Naive thymus-derived CD8-positive, alpha-beta T cell (primary cell): ENCODE data around the gene PRRC2A. TPM values are rescaled to one million over a fixed set of nuclear protein-coding genes. Genes with fewer than 3 reads are reported as not detected.
"Not testable (repeated sequence)": the region's sequence is repeated elsewhere in the genome, so short reads cannot be mapped to it uniquely, and the experiment has no call there.

Experiments used
- ATAC-seq, 2 donors: fragments of 150-1000 bp; cut with Tn5 transposase in 1 of 2; sonication (Bioruptor Pico), chemical (Tn5 transposase) in 1 of 2; 1 replicate in 1 of 2; 2 replicates in 1 of 2; pipeline ENCODE4 v1.10.0; 2021; ENCODE audit warnings: mild to moderate bottlenecking in 2 of 2, moderate library complexity in 2 of 2
- POLR2A ChIA-PET: fragments of 350-600 bp; sonication (Branson Sonifier 250); formaldehyde crosslinking; loops from one replicate; lab custom pipeline; 2021; ENCODE audit warnings: antibody characterized with exemption; lab: Charles Lee
- DNase-seq, 10 donors: peaks; one replicate each; pipeline versions ENCODE4 v3.0.0 to v3.0.0-alpha.2; 2020 to 2022
- H3K27ac Mint-ChIP-seq, 10 donors: one replicate each; pipeline ENCODE4 v1.8.0; 2020 to 2022; ENCODE audit warnings: mild to moderate bottlenecking in 10 of 10, mixed read lengths in 10 of 10, moderate library complexity in 4 of 10, inconsistent platforms in 1 of 10
- H3K27me3 Mint-ChIP-seq, 5 donors: one replicate each; pipeline ENCODE4 v1.8.0; 2021 to 2022; ENCODE audit warnings: mixed read lengths in 5 of 5
- H3K36me3 Mint-ChIP-seq, 3 donors: one replicate each; pipeline ENCODE4 v1.8.0; 2020 to 2022; ENCODE audit warnings: mixed read lengths in 3 of 3, mild to moderate bottlenecking in 2 of 3, inconsistent platforms in 1 of 3
- H3K4me1 Mint-ChIP-seq, 4 donors: one replicate each; pipeline ENCODE4 v1.8.0; 2021 to 2022; ENCODE audit warnings: mixed read lengths in 4 of 4
- H3K4me3 Mint-ChIP-seq, 10 donors: one replicate each; pipeline ENCODE4 v1.8.0; 2020 to 2022; ENCODE audit warnings: mild to moderate bottlenecking in 10 of 10, mixed read lengths in 10 of 10, moderate library complexity in 6 of 10, inconsistent platforms in 1 of 10
- H3K9me3 Mint-ChIP-seq, 9 donors: one replicate each; pipeline ENCODE4 v1.8.0; 2020 to 2022; ENCODE audit warnings: mixed read lengths in 9 of 9, mild to moderate bottlenecking in 3 of 9, inconsistent platforms in 1 of 9, moderate library complexity in 1 of 9
- polyA plus RNA-seq, 3 donors: library from polyadenylated mRNA; unstranded; fragments of 300-500 nt; fragmentation: Illumina TruSeq; gene quantifications; one replicate each; pipeline ENCODE4 v1.2.3, GENCODE V29; 2021
- total RNA-seq, 8 experiments: library from RNA in 2 of 8; stranded (reverse) in 2 of 8; gene quantifications; one replicate each; pipeline ENCODE4 v1.2.3 and lab custom pipeline; 2021 to 2026

PRRC2A gene
- total and polyA plus RNA-seq, 5 experiments from 2014 or later = 4.5 to 230 (median 7.1) TPM

- peaks cover 0 to 6% (median 0%) of the 10 kb centered on the region in 3 donors for H3K36me3 Mint-ChIP-seq
Measured at GRCh38 chr6:31586599-31587281, 33.8 kb upstream of the PRRC2A start.

GRCh38 chr6:31587791-31588777, 32.4 kb upstream of the PRRC2A start:
- Mint-ChIP-seq H3K27me3 (no peaks in the 10 kb centered on the region), H3K9me3 (no peaks in the 10 kb centered on the region), H3K4me3 (peak overlapping the region; percentile 60 to 84 (median 76)), H3K4me1 (peaks cover 32 to 92% (median 81%) of the 10 kb centered on the region in 4 donors), H3K36me3 (peaks cover 0 to 4% (median 0%) of the 10 kb centered on the region in 3 donors), H3K27ac (peak overlapping the region; percentile 92 to 99 (median 94))
- ATAC-seq (no peak), DNase-seq (no peak)
- POLR2A ChIA-PET = interaction anchor here (1.0 to 38.0 kb wide), 5 partner anchors 3 to 93 kb away, joined by 3 to 1584 read pairs (median 7); partner anchors contain the start of genes LST1, LTA, LTB and NCR3

More at GRCh38 chr6:31586599-31587281, 33.8 kb upstream of the PRRC2A start:
- POLR2A ChIA-PET = interaction anchor here (0.5 to 38.0 kb wide), 6 partner anchors 1 to 65 kb away, joined by 4 to 1584 read pairs (median 11); partner anchors contain the start of genes BAG6, DDX39B, LST1 and LTA
- peak overlapping the region; percentile 92 to 100 (median 98) for H3K27ac Mint-ChIP-seq
- peaks cover 35 to 91% (median 77%) of the 10 kb centered on the region in 4 donors for H3K4me1 Mint-ChIP-seq
- H3K27me3 Mint-ChIP-seq = no peaks in the 10 kb centered on the region
- peak overlapping the region; percentile 51 to 89 (median 83) for H3K4me3 Mint-ChIP-seq
- no peaks in the 10 kb centered on the region for H3K9me3 Mint-ChIP-seq
- DNase-seq (peak in 4 of 10 donors; percentile 23 to 63 (median 33)), ATAC-seq (peak; percentile 47 to 49)

- DNase-seq = no peak
- Mint-ChIP-seq H3K27ac (peak overlapping the region; percentile 77 to 98 (median 88)), H3K4me1 (peaks cover 31 to 92% (median 84%) of the 10 kb centered on the region in 4 donors), H3K9me3 (no peaks in the 10 kb centered on the region), H3K27me3 (no peaks in the 10 kb centered on the region), H3K4me3 (peak overlapping the region in 3 of 10 donors; percentile 20 to 62 (median 37)), H3K36me3 (peaks cover 0 to 4% (median 0%) of the 10 kb centered on the region in 3 donors)
- no peak for ATAC-seq
- POLR2A ChIA-PET = interaction anchor here (0.6 to 38.0 kb wide), 3 partner anchors 4 to 670 kb away, joined by 3 to 1584 read pairs (median 1584); partner anchors contain the start of genes LST1, LTA, LTB and NCR3
Measured at GRCh38 chr6:31588871-31589650, 31.5 kb upstream of the PRRC2A start.

GRCh38 chr6:31590691-31591090, 29.8 kb upstream of the PRRC2A start:
- H3K27me3 Mint-ChIP-seq, DNase-seq, ATAC-seq, H3K9me3 Mint-ChIP-seq, H3K36me3 Mint-ChIP-seq: not testable (repeated sequence)
- peaks cover 27 to 84% (median 80%) of the 10 kb centered on the region in 4 donors for H3K4me1 Mint-ChIP-seq
- POLR2A ChIA-PET = interaction anchor here (38.0 kb wide), 1 partner anchor 19 kb away, joined by 1584 read pairs; the partner anchor contains the start of genes LST1, LTA, LTB and TNF
- H3K27ac Mint-ChIP-seq = peak overlapping the region; percentile 46 to 98 (median 63)
- peak overlapping the region in 1 of 10 donors; percentile 2 for H3K4me3 Mint-ChIP-seq

- POLR2A ChIA-PET = interaction anchor here (0.7 to 38.0 kb wide), 10 partner anchors 20 to 1628 kb away, joined by 3 to 1584 read pairs (median 4); partner anchors contain the start of genes ATP6V1G2, GPANK1, LST1 and LTA
- DNase-seq (no peak), ATAC-seq (peak; percentile 14 to 27)
- H3K36me3 Mint-ChIP-seq = peaks cover 0 to 4% (median 0%) of the 10 kb centered on the region in 3 donors
- no peaks in the 10 kb centered on the region for H3K27me3 Mint-ChIP-seq
- H3K9me3 Mint-ChIP-seq = no peaks in the 10 kb centered on the region
- peak overlapping the region; percentile 66 to 86 (median 76) for H3K4me3 Mint-ChIP-seq
- H3K27ac Mint-ChIP-seq = peak overlapping the region; percentile 86 to 96 (median 93)
- peaks cover 22 to 82% (median 77%) of the 10 kb centered on the region in 4 donors for H3K4me1 Mint-ChIP-seq
Measured at GRCh38 chr6:31592396-31592771, 28.1 kb upstream of the PRRC2A start.

GRCh38 chr6:31597006-31597405, 23.5 kb upstream of the PRRC2A start:
- no peaks in the 10 kb centered on the region for H3K9me3 Mint-ChIP-seq
- H3K27me3 Mint-ChIP-seq = no peaks in the 10 kb centered on the region
- no peaks in the 10 kb centered on the region for H3K36me3 Mint-ChIP-seq
- DNase-seq = peak in 7 of 10 donors; percentile 42 to 82 (median 79)
- peaks cover 19 to 57% (median 54%) of the 10 kb centered on the region in 4 donors for H3K4me1 Mint-ChIP-seq
- ATAC-seq = peak; percentile 78 to 80
- H3K4me3 Mint-ChIP-seq = peak overlapping the region in 9 of 10 donors; percentile 30 to 74 (median 62)
- H3K27ac Mint-ChIP-seq = peak overlapping the region; percentile 46 to 90 (median 84)
- POLR2A ChIA-PET = interaction anchor here (1.4 to 38.0 kb wide), 5 partner anchors 18 to 102 kb away, joined by 4 to 1584 read pairs (median 41); partner anchors contain the start of genes AIF1, ATP6V1G2, DDX39B and LST1

- POLR2A ChIA-PET = interaction anchor here (0.7 to 1.2 kb wide), 2 partner anchors 22 to 37 kb away, joined by 3 to 9 read pairs; no protein-coding TSS in a partner anchor
- DNase-seq (no peak), ATAC-seq (no peak)
- Mint-ChIP-seq H3K27ac (no peak overlapping the region), H3K9me3 (no peaks in the 10 kb centered on the region), H3K4me1 (peaks cover 0 to 2% (median 0%) of the 10 kb centered on the region in 4 donors), H3K4me3 (no peak overlapping the region), H3K36me3 (no peaks in the 10 kb centered on the region), H3K27me3 (peaks cover 0 to 1% (median 0%) of the 10 kb centered on the region in 5 donors)
Measured at GRCh38 chr6:31607317-31607716, 13.2 kb upstream of the PRRC2A start.

GRCh38 chr6:31609519-31610406, 10.8 kb upstream of the PRRC2A start:
- H3K9me3 Mint-ChIP-seq = no peaks in the 10 kb centered on the region
- ATAC-seq = no peak
- peak overlapping the region in 1 of 10 donors; percentile 42 for H3K27ac Mint-ChIP-seq
- H3K4me3 Mint-ChIP-seq = no peak overlapping the region
- H3K4me1 Mint-ChIP-seq = peaks cover 4 to 11% (median 8%) of the 10 kb centered on the region in 4 donors
- no peak for DNase-seq
- H3K36me3 Mint-ChIP-seq = no peaks in the 10 kb centered on the region
- H3K27me3 Mint-ChIP-seq = no peaks in the 10 kb centered on the region
- POLR2A ChIA-PET = interaction anchor here (0.6 to 0.9 kb wide), 3 partner anchors 60 to 144 kb away, joined by 3 to 4 read pairs (median 3); partner anchors contain the start of gene NFKBIL1

- Mint-ChIP-seq H3K4me1 (peaks cover 14 to 23% (median 20%) of the 10 kb centered on the region in 4 donors), H3K27me3 (no peaks in the 10 kb centered on the region), H3K4me3 (no peak overlapping the region), H3K36me3 (no peaks in the 10 kb centered on the region), H3K27ac (peak overlapping the region in 2 of 10 donors; percentile 34 to 66), H3K9me3 (no peaks in the 10 kb centered on the region)
- no peak for ATAC-seq
- DNase-seq = no peak
- POLR2A ChIA-PET = no interaction called here
Measured at GRCh38 chr6:31610968-31611367, 9.5 kb upstream of the PRRC2A start.

GRCh38 chr6:31614075-31614619, 6.4 kb upstream of the PRRC2A start:
- ATAC-seq (no peak), DNase-seq (no peak)
- Mint-ChIP-seq H3K36me3 (no peaks in the 10 kb centered on the region), H3K9me3 (no peaks in the 10 kb centered on the region), H3K4me3 (peak overlapping the region in 3 of 10 donors; percentile 79 to 90 (median 82)), H3K4me1 (peaks cover 22 to 41% (median 33%) of the 10 kb centered on the region in 4 donors), H3K27ac (peak overlapping the region in 9 of 10 donors; percentile 48 to 97 (median 91)), H3K27me3 (no peaks in the 10 kb centered on the region)
- POLR2A ChIA-PET = interaction anchor here (0.6 to 1.0 kb wide), 3 partner anchors 21 to 315 kb away, joined by 3 to 5 read pairs (median 4); partner anchors contain the start of genes BAG6 and NCR3
